HepG2 (cell line): ENCODE results near the gene IL6R. TPM values are rescaled to one million over a fixed set of nuclear protein-coding genes. Genes with fewer than 3 reads are reported as not detected.

Source experiments
- ATAC-seq: fragments of 200-7000 bp; cut with Tn5 transposase; 3 replicates; pipeline ENCODE4 v1.9.1; 2020; ENCODE audit warnings: mild to moderate bottlenecking, moderate library complexity
- BruUV-seq: library from RNA; stranded (reverse); fragments of 400-500 nt; replicated peaks from 2 replicates; lab custom pipeline; 2021; lab: Mats Ljungman, UMichigan
- CTCF ChIA-PET: fragments of 300-600 bp; formaldehyde crosslinking; extraction: SDS; loops from one replicate; lab custom pipeline; 2021; ENCODE audit warnings: low total read pairs, inconsistent platforms, low intra/inter-chr PET ratio; lab: Yijun Ruan, JAX
- POLR2A ChIA-PET: fragments of 350-600 bp; sonication (Branson Sonifier 250); formaldehyde crosslinking; loops from one replicate; lab custom pipeline; 2020; ENCODE audit warnings: antibody characterized with exemption, inconsistent platforms; lab: Yijun Ruan, JAX
- DNase-seq: peaks from one replicate; pipeline ENCODE4 v3.0.0-alpha.2; 2015; ENCODE audit warnings: low spot score
- FAIRE-seq: peaks from 3 replicates; lab custom pipeline; 2011; peaks lifted over from hg19 to GRCh38; lab: Jason Lieb, UNC
- H2AFZ ChIP-seq: one replicate; pipeline ENCODE4 v1.6.1; 2011; ENCODE audit warnings: low read length, inconsistent platforms
- H3K27ac ChIP-seq: fragments of 300-600 bp; 3 replicates; pipeline ENCODE4 v1.8.0; 2011; ENCODE audit warnings: mixed run types, mild to moderate bottlenecking, mixed read lengths, low read length, inconsistent platforms; ENCODE audit not compliant: insufficient read depth; ENCODE audit errors: extremely low read length
- H3K27me3 ChIP-seq, 2 experiments: fragments of 200-600 bp in 1 of 2; 2 replicates in 1 of 2; 3 replicates in 1 of 2; pipeline versions ENCODE4 v1.6.0 to v1.8.0; 2011; ENCODE audit warnings: low read length in 2 of 2, mild to moderate bottlenecking in 2 of 2, moderate library complexity in 2 of 2, inconsistent platforms in 1 of 2; ENCODE audit not compliant: insufficient read depth in 2 of 2, control insufficient read depth in 1 of 2
- H3K36me3 ChIP-seq, 2 experiments: fragments of 200-600 bp in 1 of 2; replicated peaks in 1 of 2; 2 replicates in 1 of 2; 3 replicates in 1 of 2; pipeline versions ENCODE4 v1.5.1 to v1.8.0; 2011; ENCODE audit warnings: low read length in 2 of 2, inconsistent platforms in 1 of 2; ENCODE audit not compliant: insufficient read depth in 2 of 2, control insufficient read depth in 1 of 2
- H3K4me1 ChIP-seq: 2 replicates; pipeline ENCODE4 v1.5.1; 2012; ENCODE audit warnings: low read length, inconsistent platforms; ENCODE audit not compliant: insufficient read depth
- H3K4me2 ChIP-seq: 2 replicates; pipeline ENCODE4 v1.6.0; 2011; ENCODE audit warnings: low read depth, low read length, inconsistent platforms
- H3K4me3 ChIP-seq, 3 experiments: fragments of 200-600 bp in 1 of 3; sonication (generic), shearing (Covaris generic) in 1 of 3; replicated peaks in 1 of 3; 2 replicates each; pipeline ENCODE4 v1.5.1; 2011 to 2016; ENCODE audit warnings: low read length in 3 of 3, inconsistent platforms in 2 of 3, low read depth in 2 of 3, mild to moderate bottlenecking in 2 of 3, control low read depth in 1 of 3, mixed read lengths in 1 of 3; ENCODE audit not compliant: insufficient read depth in 1 of 3
- H3K79me2 ChIP-seq: one replicate; pipeline ENCODE4 v1.6.1; 2011; ENCODE audit warnings: low read length, inconsistent platforms; ENCODE audit not compliant: insufficient read depth
- H3K9ac ChIP-seq: 2 replicates; pipeline ENCODE4 v1.6.0; 2011; ENCODE audit warnings: mild to moderate bottlenecking, low read depth, low read length, inconsistent platforms; ENCODE audit not compliant: insufficient read depth
- H3K9me3 ChIP-seq: 2 replicates; pipeline ENCODE4 v1.5.1; 2012; ENCODE audit warnings: mild to moderate bottlenecking, low read length
- H4K20me1 ChIP-seq: 2 replicates; pipeline ENCODE4 v1.6.0; 2011; ENCODE audit warnings: inconsistent platforms, mild to moderate bottlenecking, low read length, moderate library complexity; ENCODE audit not compliant: insufficient read depth
- BCLAF1 ChIP-seq: fragments of 450-650 bp; IDR thresholded peaks from 2 replicates; pipeline ENCODE4 v1.6.1; 2017; ENCODE audit warnings: mild to moderate bottlenecking
- CENPT ChIP-seq: sonication (generic); formaldehyde crosslinking; IDR thresholded peaks from 2 replicates; pipeline ENCODE4 v1.8.0; 2022; ENCODE audit warnings: low read depth, mild to moderate bottlenecking, moderate library complexity, missing genetic modification reagents
- CREB1 ChIP-seq, 2 experiments: fragments of 450-650 bp in 1 of 2; IDR thresholded peaks; 2 replicates each; pipeline ENCODE4 v1.6.1; 2016 to 2017; ENCODE audit warnings: control low read depth in 1 of 2, mild to moderate bottlenecking in 1 of 2, missing compliant biosample characterization in 1 of 2, missing genetic modification characterization in 1 of 2
- HOMEZ ChIP-seq: IDR thresholded peaks from 2 replicates; pipeline ENCODE4 v1.6.1; 2016; ENCODE audit warnings: low read depth
- IKZF1 ChIP-seq: fragments of 450-650 bp; IDR thresholded peaks from 2 replicates; pipeline ENCODE4 v1.7.1; 2016
- KDM5B ChIP-seq: sonication (generic); formaldehyde crosslinking; IDR thresholded peaks from 2 replicates; pipeline ENCODE4 v1.4.0; 2020; ENCODE audit warnings: missing genetic modification reagents, mild to moderate bottlenecking, borderline replicate concordance
- NFRKB ChIP-seq: fragments of 450-650 bp; IDR thresholded peaks from 2 replicates; pipeline ENCODE4 v1.6.1; 2017
- POLR2G ChIP-seq: fragments of 200-400 bp; formaldehyde crosslinking; IDR thresholded peaks from 2 replicates; pipeline ENCODE4 v1.6.1; 2018; ENCODE audit warnings: mild to moderate bottlenecking, low read depth, low read length, moderate library complexity
- RBM39 ChIP-seq: fragments of 200-400 bp; formaldehyde crosslinking; IDR thresholded peaks from one replicate; pipeline ENCODE4 v1.6.1; 2018; ENCODE audit warnings: antibody characterized with exemption, mild to moderate bottlenecking, low read depth, low read length; ENCODE audit not compliant: poor library complexity, severe bottlenecking
- REST ChIP-seq, 2 experiments: IDR thresholded peaks; 2 replicates each; pipeline ENCODE4 v1.6.1; 2011 to 2012; ENCODE audit warnings: low read length in 2 of 2, borderline replicate concordance in 1 of 2, low read depth in 1 of 2, mild to moderate bottlenecking in 1 of 2, moderate library complexity in 1 of 2
- TP53 ChIP-seq: sonication (generic); formaldehyde crosslinking; conservative IDR thresholded peaks from 2 replicates; pipeline ENCODE4 v1.4.0; 2020; ENCODE audit warnings: missing genetic modification reagents
- ZKSCAN1 ChIP-seq: fragments of 150-350 bp; IDR thresholded peaks from 2 replicates; pipeline ENCODE4 v1.6.1; 2014; ENCODE audit warnings: low read length
- ZNF280B ChIP-seq: sonication (generic); formaldehyde crosslinking; IDR thresholded peaks from 2 replicates; pipeline ENCODE4 v1.5.0; 2020; ENCODE audit warnings: missing genetic modification reagents, mild to moderate bottlenecking, borderline replicate concordance
- ZNF652 ChIP-seq: IDR thresholded peaks from 2 replicates; pipeline ENCODE4 v1.6.1; 2016; ENCODE audit warnings: low read depth, borderline replicate concordance
- ZNF747 ChIP-seq: sonication (generic); formaldehyde crosslinking; IDR thresholded peaks from 2 replicates; pipeline ENCODE4 v1.8.1; 2023; ENCODE audit warnings: missing genetic modification reagents, mild to moderate bottlenecking, borderline replicate concordance
- ZSCAN22 ChIP-seq: sonication (generic); formaldehyde crosslinking; IDR thresholded peaks from 2 replicates; pipeline ENCODE4 v1.4.0; 2020; ENCODE audit warnings: mild to moderate bottlenecking, missing genetic modification reagents
- WGBS: methylation state at CpG from one replicate; pipeline ENCODE4 v1.1.6; 2017; ENCODE audit warnings: low lambda C conversion rate; 5-methylcytosine and 5-hydroxymethylcytosine counted together
- in situ Hi-C: cut with HindIII; loops from 2 replicates; pipeline ENCODE4 v1.10.0; 2017; ENCODE audit warnings: low pct_unique_long_range_greater_than_20kb; ENCODE audit not compliant: extremely low pct_ligation_motif_present
- intact Hi-C: fragments of 100-400 bp; cut with micrococcal nuclease; formaldehyde crosslinking; loops from one replicate; pipeline ENCODE4 v1.10.0; 2022; ENCODE audit not compliant: unreplicated experiment
- polyA plus RNA-seq, 8 experiments: library from polyadenylated mRNA; depleted of rRNA in 3 of 8; stranded (reverse) in 7 of 8; unstranded in 1 of 8; fragments of >200 nt; fragmentation: Illumina TruSeq in 4 of 8; extraction: Trizol in 4 of 8; gene quantifications; 2 replicates each; pipeline versions ENCODE4 v1.2.1 to v1.2.3, GENCODE V29; 2011 to 2016; ENCODE audit warnings: low read depth in 4 of 8, missing spikeins in 1 of 8, mixed read lengths in 1 of 8; ENCODE audit not compliant: insufficient read depth in 1 of 8
- total RNA-seq, 5 experiments: library from RNA; depleted of rRNA; stranded (reverse); fragments of >200 nt; fragmentation: Illumina TruSeq; extraction: Trizol; gene quantifications; 2 replicates each; pipeline ENCODE4 v1.2.3, GENCODE V29; 2016; ENCODE audit warnings: low read depth in 1 of 5

Gene IL6R
- total and polyA plus RNA-seq, 2 of the 13 experiments (the other 11 are each of a cell fraction or from before 2014, with no cell fraction given): 5.0 to 24.5 TPM

GRCh38 chr1:154481053-154481452 lies 75.9 kb downstream of the IL6R start:
- 7% methylated on average over 1 of the region's 1 CpG for WGBS
- ChIA-PET CTCF (no interaction called here), POLR2A (no interaction called here)
- Histone ChIP-seq H3K36me3 (no peaks in the 10 kb centered on the region), H3K27ac (no peak overlapping the region), H3K79me2 (no peaks in the 10 kb centered on the region), H2AFZ (no peak overlapping the region), H3K27me3 (peaks cover 0 to 6% of the 10 kb centered on the region in 2 experiments; a peak in 3 of 5 replicates), H3K4me3 (no peak overlapping the region), H3K4me2 (no peak overlapping the region), H3K9me3 (no peaks in the 10 kb centered on the region), H3K4me1 (peaks cover 23% of the 10 kb centered on the region), H3K9ac (no peak overlapping the region), H4K20me1 (no peaks in the 10 kb centered on the region)
- BruUV-seq: no TSS peak
- intact Hi-C loops: no loop called here
- FAIRE-seq: no peak
- in situ Hi-C loops: no loop called here
- DNase-seq: no peak
- no peak for ATAC-seq
- TF ChIP-seq KDM5B (CRISPR knock-in tag) (no peak), ZKSCAN1 (no peak), POLR2G (no peak), CENPT (CRISPR knock-in tag) (no peak), TP53 (CRISPR knock-in tag) (no peak), RBM39 (no peak), ZSCAN22 (CRISPR knock-in tag) (no peak), ZNF280B (CRISPR knock-in tag) (no peak), HOMEZ (CRISPR knock-in tag) (no peak), BCLAF1 (no peak), NFRKB (no peak), REST (IDR thresholded peaks at IDR 0.05; ENCODE audit: borderline replicate concordance in 1 of 2, low read depth in 1 of 2, low read length in 2 of 2) (no peak), CREB1 (IDR thresholded peaks at IDR 0.05) (no peak), CREB1 (CRISPR knock-in tag; IDR thresholded peaks at IDR 0.05) (no peak), ZNF652 (CRISPR knock-in tag) (no peak), ZNF747 (CRISPR knock-in tag) (no peak), IKZF1 (no peak)
